ENCODE data around the gene LBP.
"Not testable (repeated sequence)": the region's sequence is repeated elsewhere in the genome, so short reads cannot be mapped to it uniquely, and the experiment has no call there.

Gene LBP

DNA sequence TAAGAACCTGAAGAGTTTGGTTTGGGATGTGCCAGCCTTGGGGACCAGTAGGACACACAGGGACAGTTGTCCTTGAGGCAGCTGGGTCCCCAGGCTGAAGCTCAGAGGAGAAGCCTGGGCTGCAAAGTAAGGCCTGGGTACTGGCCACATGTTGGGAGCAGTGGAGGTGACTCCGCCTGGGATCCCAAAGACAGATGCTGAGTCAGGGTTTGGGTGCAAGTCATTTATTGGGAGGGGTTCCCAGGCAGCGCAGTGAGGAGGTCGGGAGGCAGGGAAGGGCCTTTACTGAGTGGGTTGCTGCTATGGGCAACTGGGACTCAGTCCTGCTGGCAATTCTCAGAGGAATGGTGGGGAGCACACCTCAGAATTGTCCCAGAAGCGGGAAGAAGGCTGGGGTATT lies 29.9 kb upstream of the LBP start:
- DNase-seq: no peak
- in situ Hi-C loops (cut with HindIII; ENCODE audit: low pct_ligation_motif_present, low pct_unique_long_range_greater_than_20kb, low sequenced_read_pairs): no loop called here

DNA sequence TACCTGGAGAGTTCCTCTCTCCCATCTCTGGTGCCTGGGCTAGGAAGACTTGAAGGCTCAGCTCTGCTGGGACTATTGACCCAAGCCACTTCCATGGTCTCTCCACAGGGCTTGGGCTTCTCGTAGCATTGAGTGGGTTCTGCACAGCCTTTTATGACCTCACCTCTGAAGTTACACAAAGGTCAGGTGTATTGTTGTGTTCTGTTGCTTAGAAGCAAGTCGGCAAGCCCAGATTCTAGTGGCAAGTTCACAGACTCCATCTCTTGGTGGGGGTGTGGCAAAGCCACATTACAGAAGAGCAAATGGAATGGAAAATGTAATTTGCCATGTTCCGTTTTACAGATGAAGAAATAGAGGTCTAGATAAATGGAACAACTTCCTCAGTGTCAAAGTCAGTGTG lies 28.9 kb upstream of the LBP start:
- in situ Hi-C loops (cut with HindIII; ENCODE audit: low pct_ligation_motif_present, low pct_unique_long_range_greater_than_20kb, low sequenced_read_pairs): no loop called here
- no peak for DNase-seq

DNA sequence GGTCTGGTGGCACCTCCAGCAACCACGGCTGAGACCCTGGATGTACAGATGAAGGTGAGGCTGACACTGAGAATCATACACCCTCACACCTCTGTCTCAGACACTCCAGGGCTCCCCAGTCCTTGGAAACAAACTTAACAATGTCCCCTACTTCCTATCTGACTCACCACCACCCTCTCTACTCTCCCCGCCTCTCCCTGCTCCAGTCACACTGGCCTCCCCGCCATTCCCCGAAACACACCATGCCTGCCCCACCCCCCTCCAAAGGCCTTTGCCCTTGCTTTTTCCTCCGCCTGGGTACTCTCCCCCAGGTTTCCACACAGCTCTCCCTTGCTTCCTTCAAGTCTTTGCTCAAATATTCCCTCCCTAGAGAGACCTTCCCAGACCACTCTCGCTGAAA lies 26.1 kb upstream of the LBP start:
- in situ Hi-C loops (cut with HindIII; ENCODE audit: low pct_ligation_motif_present, low pct_unique_long_range_greater_than_20kb, low sequenced_read_pairs): no loop called here
- no peak for DNase-seq

DNA sequence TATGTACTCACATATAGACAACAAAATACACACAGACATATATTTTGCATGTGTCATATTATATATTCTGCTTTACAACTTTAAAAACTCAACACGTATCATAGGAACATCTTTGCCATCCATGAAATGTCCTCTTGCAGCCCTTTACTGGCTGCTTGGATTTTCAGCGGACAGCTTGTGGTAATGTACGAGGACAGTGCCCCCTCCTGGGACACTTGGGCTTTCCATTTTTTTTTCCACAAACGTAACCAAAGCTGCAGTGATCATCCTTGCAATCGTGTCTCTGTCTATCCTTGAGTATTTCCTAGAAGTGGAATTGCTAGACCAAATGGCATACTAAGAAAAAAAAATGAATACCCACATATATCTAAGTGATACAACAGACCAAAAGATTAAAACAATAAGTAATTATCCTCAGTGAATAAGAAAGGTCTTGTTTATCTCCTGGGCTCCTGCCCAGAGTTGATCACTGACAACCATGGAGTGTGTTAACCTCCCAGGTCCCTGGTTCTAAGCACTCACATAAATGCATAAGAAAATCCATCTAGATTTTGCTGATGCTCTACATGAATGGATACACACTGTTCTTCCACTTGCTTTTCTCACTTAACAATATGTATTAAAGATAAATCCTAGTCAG lies 24.2 kb upstream of the LBP start:
- peak; percentile 41 for DNase-seq
- in situ Hi-C loops (cut with HindIII; ENCODE audit: low pct_ligation_motif_present, low pct_unique_long_range_greater_than_20kb, low sequenced_read_pairs): no loop called here

DNA sequence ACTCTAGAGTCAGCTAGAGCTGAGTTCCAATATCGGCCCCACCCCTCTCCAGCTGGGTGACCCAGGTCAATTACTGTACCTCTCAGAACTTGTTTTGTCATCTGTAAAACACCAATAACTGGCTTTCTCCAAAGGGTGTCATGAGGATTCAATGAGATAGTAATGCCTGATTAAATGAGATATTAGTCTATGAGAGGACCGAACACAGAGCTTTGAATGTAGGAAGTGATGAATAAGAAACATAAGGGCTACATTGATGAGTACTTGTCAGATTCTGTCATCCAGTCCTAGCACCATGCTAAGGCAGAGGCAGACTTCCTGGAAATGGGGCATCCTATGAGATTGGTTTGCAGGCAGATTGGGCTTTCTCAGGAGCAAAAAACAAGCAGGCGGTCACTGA lies 22.1 kb upstream of the LBP start:
- no peak for DNase-seq
- in situ Hi-C loops (cut with HindIII; ENCODE audit: low pct_ligation_motif_present, low pct_unique_long_range_greater_than_20kb, low sequenced_read_pairs): no loop called here

DNA sequence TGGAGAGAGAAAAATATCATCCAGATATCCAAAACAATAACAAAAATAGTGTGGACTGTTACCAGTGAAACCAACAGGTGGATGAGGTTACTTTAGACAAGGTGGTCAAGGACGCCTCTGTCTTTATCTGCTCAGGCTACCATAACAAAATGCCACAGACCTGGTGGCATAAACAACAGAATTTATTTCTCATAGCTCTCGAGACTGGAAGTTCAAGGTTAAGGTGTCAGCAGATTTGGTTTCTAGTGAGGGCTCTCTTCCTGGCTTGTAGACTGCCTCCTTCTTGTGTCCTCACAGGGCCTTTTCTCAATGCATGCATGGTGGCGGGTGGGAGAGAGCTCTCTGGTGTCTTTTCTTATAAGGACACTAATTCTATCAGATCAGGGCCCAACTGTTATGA lies 21.1 kb upstream of the LBP start:
- in situ Hi-C loops (cut with HindIII; ENCODE audit: low pct_ligation_motif_present, low pct_unique_long_range_greater_than_20kb, low sequenced_read_pairs): no loop called here
- no peak for DNase-seq

DNA sequence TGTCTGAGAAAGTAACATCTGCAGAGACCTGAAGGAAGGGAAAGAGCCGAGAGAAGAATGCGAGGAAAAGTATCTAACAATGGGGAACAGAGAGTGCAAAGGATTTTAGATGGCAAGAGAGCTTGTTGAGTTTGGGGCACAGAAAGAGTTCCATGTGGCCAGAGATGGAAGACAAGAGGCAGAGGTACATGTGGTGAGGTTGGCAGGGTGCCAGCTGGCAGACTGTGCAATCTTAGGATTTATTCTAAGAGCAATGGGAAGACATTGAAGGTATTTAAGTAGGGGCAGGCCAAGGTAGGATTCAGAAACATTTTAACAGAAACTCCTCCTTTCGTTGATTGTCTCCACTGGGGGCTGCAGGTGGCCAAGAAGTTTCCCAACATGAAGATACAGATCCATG lies 20.4 kb upstream of the LBP start:
- in situ Hi-C loops (cut with HindIII; ENCODE audit: low pct_ligation_motif_present, low pct_unique_long_range_greater_than_20kb, low sequenced_read_pairs): no loop called here
- no peak for DNase-seq

DNA sequence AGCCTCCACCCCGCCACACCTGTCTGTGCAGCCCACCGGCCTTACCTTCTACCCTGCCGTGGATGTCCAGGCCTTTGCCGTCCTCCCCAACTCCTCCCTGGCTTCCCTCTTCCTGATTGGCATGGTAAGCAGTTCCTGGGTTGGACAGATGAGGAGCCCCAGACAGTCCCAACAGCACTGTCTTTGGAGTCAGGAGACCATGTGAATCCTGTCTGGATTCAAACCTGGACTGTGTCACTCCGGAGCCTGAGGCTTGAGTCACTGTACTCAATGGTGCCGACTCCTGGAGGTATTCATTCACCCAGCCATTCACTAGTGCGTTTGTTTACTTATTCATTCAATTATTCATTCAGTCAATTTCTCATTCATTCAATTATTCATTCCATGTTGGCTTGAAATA lies 20.0 kb upstream of the LBP start:
- DNase-seq: no peak
- in situ Hi-C loops (cut with HindIII; ENCODE audit: low pct_ligation_motif_present, low pct_unique_long_range_greater_than_20kb, low sequenced_read_pairs): no loop called here

DNA sequence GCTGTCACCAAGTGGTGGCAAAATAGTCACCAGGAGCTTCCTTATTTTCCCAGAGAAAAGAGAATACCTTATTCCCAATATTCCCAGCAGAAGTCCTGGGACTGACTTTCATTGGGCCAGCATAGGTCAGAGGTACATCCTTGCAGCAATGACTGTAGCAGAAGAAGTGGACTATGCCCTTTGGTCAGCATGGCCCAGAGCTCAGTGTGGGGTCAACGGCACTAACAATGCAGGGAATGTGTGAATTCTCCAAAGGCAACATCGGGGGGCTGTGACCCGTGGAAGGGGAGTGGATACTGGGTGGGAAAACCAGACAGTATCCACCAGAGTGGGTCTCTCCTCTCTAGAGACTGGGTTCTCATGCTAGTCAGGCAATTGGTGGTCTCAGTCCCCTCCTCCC lies 15.6 kb upstream of the LBP start:
- in situ Hi-C loops (cut with HindIII; ENCODE audit: low pct_ligation_motif_present, low pct_unique_long_range_greater_than_20kb, low sequenced_read_pairs): no loop called here
- no peak for DNase-seq

DNA sequence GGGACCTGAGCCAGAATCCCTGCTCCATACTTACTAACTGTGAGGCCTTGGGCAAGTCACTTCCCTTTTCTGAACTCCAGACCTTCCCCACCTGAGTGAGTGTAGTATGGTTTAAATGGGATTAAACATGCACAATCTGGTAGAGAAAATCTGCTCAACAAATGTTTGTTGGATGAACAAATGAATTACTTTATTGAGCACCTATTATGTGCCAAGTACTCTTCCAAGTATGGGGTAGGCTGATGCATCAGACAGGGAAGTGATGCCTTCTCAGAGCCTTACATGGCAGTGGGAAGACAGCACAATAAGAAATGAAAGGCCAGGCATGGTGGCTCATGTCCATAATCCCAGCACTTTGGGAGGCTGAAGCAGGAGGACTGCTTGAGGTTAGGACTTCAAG lies 15.0 kb upstream of the LBP start:
- in situ Hi-C loops (cut with HindIII; ENCODE audit: low pct_ligation_motif_present, low pct_unique_long_range_greater_than_20kb, low sequenced_read_pairs): no loop called here

DNA sequence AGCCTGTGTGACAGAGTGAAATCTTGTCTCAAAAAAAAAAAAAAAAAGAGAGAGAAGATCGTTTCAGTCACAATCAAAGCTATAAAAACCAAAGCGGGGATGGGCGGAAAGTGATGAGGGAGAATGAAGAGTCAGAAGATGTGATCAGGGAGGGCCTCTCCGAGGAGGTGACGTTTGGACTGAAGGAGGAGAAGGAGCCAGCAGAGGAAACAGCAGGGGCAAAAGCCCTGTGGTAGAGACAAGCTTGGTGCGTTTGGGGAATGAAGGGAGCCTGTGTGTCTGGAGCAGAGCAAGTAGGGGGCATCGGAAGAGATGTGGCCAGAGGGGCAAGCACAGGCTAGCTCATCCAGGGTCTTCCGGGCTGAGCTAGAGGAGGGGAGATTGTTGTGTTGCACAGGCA lies 14.5 kb upstream of the LBP start:
- in situ Hi-C loops (cut with HindIII; ENCODE audit: low pct_ligation_motif_present, low pct_unique_long_range_greater_than_20kb, low sequenced_read_pairs): no loop called here
- no peak for DNase-seq

More for the DNA sequence above, 15.0 kb upstream of the LBP start:
- DNase-seq: no peak

DNA sequence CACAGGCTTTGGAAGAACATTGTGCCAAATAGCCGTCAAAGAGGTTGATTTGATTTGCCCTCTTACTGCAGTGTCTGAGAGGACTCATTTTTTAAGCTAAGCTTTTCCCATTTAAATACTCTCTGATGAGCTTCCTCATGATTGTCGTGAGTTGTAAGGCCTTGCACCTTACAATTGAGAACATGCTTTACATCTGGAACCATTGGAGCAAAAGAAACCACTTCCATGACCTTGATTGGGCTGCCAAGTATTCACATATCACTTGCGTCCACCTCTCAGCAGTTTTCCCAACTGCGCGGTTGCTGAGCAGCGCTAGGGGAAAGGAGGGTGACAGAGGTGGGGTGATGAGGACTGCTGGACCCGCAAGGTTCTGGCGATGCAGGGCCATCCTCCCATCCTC lies 12.3 kb upstream of the LBP start:
- no peak for DNase-seq
- in situ Hi-C loops (cut with HindIII; ENCODE audit: low pct_ligation_motif_present, low pct_unique_long_range_greater_than_20kb, low sequenced_read_pairs): no loop called here

DNA sequence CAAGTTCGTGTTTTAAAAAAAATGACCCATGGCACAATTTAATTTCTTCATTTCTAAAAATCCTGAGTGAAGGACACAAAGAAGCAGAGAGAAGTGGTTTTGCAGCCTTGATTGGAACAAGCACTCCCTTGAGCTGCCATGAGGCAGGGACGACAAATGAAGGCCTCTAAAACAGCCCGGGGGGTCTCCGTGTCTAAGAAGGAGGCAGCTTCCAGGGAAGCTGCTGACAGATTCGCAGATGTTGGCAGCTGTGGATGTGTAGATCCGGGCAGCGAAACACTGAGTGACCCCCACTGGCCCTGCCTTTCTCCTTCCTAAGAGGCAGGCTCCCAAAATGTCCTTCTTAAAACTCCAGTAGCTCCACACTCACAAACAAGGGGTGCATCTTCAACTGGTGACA lies 9.6 kb upstream of the LBP start:
- in situ Hi-C loops (cut with HindIII; ENCODE audit: low pct_ligation_motif_present, low pct_unique_long_range_greater_than_20kb, low sequenced_read_pairs): no loop called here

DNA sequence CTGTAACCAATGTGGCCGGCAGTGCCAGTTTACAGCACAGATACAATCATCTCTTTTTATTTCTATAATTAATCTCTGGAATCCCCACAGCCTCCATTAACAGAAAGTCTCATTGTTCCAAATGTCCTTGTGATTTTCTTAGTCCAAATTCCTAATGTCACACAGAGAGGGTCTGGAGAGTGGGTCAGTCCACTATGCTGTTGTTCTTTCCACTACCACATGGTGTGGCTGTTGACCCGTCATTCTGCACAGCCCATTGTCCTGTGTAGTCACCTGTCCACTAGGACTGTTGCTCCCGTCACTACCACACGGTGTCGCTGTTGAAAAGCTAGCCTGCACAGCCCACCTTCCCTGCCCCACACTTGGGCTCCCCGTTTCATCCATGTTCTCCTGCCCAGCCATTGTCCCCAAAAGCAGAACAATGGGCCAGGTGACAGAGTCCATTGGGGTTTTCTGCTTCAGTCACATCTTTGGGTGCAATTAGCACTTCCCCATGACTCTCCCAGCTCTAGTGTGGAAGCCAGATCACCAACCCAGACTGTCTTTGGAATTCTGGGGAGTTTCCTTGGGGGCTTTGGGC lies 8.6 kb upstream of the LBP start:
- in situ Hi-C loops (cut with HindIII; ENCODE audit: low pct_ligation_motif_present, low pct_unique_long_range_greater_than_20kb, low sequenced_read_pairs): no loop called here
- DNase-seq: peak; percentile 10

More for the DNA sequence above, 9.6 kb upstream of the LBP start:
- DNase-seq: no peak

DNA sequence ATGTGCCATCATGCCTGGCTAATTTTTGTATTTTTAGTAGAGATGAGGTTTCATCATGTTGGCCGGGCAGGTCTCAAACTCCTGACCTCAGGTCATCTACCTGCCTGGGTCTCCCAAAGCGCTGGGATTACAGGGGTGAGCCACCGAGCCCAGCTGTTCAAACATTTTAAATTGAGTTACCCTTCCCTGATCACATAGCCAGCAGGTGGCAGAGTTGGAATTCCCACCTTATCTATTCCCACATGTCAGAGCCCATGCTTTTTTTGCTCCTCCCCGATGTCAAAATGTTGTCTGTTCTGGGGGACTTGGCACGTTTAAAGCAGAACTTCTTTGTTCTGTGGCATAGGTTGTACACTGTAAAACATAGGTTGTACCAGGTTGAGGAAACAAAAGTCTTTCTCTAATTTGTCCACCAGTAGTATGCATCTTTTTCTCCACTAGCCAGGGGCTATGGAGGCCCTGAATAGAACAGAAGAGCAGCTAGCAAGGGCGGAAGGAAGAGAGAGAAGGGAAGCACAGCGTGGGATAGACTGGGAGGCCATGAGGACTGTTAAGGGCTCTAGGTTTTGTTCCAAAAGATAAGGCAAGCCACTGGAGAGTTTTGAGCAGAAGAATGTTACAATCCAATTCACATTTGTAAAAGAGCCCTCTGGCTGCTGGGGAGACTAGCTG lies 7.3 kb upstream of the LBP start:
- DNase-seq: peak; percentile 21
- in situ Hi-C loops (cut with HindIII; ENCODE audit: low pct_ligation_motif_present, low pct_unique_long_range_greater_than_20kb, low sequenced_read_pairs): no loop called here

DNA sequence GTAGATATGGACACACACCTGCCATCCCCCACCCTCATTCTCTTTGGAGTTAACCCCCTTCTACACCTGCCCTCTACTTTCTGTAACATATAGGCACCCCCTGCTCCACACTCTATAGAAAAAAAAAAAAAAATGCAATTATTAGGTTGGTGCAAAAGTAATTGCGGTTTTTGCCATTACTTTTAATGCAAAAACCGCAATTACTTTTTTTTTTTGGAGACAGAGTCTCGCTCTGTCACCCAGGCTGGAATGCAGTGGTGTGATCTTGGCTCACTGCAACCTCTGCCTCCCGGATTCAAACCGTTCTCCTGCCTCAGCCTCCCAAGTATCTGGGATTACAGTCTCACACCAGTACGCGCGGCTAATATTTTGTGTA lies 6.8 kb upstream of the LBP start:
- in situ Hi-C loops (cut with HindIII; ENCODE audit: low pct_ligation_motif_present, low pct_unique_long_range_greater_than_20kb, low sequenced_read_pairs); DNase-seq: not testable (repeated sequence)

DNA sequence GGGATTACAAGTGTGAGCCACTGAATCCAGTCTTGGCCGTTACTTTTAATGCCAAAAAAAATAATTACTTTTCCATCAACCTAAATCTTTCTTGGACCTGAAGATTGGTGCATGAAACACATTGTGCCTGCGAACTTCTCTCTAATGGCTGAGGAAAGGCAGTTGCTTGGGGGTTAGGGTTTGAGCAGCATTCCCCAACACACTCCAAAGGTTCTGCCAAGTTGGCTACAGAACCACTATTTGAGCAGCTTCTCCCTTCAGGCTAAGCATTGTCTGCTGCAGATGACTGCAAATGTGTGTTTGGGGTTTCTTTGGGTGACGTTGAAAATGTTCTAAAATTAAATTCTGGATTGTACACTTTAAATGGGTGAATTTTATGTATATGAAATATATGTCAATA lies 6.3 kb upstream of the LBP start:
- no peak for DNase-seq
- in situ Hi-C loops (cut with HindIII; ENCODE audit: low pct_ligation_motif_present, low pct_unique_long_range_greater_than_20kb, low sequenced_read_pairs): no loop called here

DNA sequence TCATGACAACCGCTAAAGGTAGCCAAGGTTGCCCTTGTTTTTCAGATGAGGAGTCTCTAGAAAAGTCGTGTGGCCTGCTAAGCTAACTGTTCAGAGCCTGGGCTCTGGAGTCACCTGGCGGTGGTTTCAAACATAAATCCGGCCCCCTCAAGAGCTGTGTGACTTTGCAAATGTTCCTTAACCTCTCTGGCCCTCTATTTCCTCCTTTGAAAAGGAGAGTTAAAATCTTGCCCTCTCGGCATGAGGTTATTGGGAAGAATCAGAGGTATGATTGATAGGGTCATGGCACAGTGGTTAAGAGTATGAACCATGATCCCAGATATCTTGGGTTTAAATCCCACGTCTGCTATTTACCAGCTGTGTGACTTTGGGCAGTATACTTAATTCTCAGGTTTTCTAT lies 5.6 kb upstream of the LBP start:
- DNase-seq: no peak
- in situ Hi-C loops (cut with HindIII; ENCODE audit: low pct_ligation_motif_present, low pct_unique_long_range_greater_than_20kb, low sequenced_read_pairs): no loop called here

DNA sequence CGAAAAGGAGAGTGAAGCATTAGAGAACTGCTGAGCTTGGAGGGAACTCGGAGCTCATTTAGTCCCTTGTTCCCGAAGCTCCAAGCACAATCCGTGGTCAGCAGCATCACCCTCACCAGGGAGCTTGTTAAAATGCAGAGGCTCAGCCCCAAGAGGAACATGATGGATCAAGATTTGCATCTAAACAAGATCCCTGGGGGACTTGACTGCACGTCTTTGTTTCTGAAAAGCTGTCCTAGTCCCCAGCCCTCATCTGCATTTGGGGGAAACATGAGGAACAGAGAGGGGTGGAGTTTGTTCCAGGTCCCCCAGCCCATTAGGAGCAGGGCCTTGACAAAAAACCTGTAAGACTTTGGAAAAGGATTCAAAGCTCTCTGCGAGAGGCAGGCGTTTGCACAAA lies 4.1 kb upstream of the LBP start:
- in situ Hi-C loops (cut with HindIII; ENCODE audit: low pct_ligation_motif_present, low pct_unique_long_range_greater_than_20kb, low sequenced_read_pairs): no loop called here

DNA sequence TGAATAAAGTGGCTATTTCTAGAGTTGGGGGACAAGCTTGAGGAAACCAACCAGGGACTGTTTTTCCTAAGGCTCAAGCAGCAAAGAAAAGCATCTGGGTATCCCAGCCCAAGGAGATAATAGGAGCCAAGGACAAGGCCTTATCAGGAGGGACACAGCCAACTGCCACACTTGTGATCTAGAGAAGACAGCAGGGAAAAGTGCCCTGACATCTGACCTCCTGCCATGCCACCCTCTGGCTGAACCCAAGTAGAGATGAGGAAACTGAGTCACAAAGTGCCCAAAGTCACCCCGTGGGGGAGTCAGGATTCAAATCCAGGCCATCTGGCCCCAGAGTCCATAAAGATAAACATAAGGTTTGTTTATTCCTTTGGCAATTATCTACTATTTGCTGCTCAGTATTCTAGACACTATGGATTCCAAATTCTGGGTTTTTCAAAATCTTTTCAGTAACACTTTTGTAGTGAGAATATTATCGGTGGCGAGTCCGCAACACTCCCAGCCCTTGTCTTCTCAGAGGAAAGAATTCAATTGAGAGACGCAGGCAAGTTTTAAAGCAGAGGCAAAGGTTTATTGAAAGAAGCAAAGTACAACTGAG lies 3.5 kb upstream of the LBP start:
- in situ Hi-C loops (cut with HindIII; ENCODE audit: low pct_ligation_motif_present, low pct_unique_long_range_greater_than_20kb, low sequenced_read_pairs): no loop called here
- DNase-seq: no peak

More for the DNA sequence above, 4.1 kb upstream of the LBP start:
- DNase-seq: no peak

Data from ACHN (cell line).